Measurements from ENCODE around the gene CCDC152. TPM values are rescaled to one million over a fixed set of nuclear protein-coding genes. Genes with fewer than 3 reads are reported as not detected.

CCDC152 gene
- total RNA-seq, 4 donors from 2014 or later = 0.16 to 1.2 (median 1.1) TPM

- H3K4me1 ChIP-seq = no peaks in the 10 kb centered on the region
- TF ChIP-seq POLR2AphosphoS5 (IDR thresholded peaks at IDR 0.05) (no peak), POLR2A (IDR thresholded peaks at IDR 0.05) (no peak), EP300 (IDR thresholded peaks at IDR 0.05) (no peak), CTCF (IDR thresholded peaks at IDR 0.05) (no peak)
- no peaks in the 10 kb centered on the region for H3K36me3 ChIP-seq
- H3K4me3 ChIP-seq = no peak overlapping the region
- H3K27me3 ChIP-seq = no peaks in the 10 kb centered on the region
- H3K9me3 ChIP-seq = no peaks in the 10 kb centered on the region
- WGBS, 2 donors (ENCODE audit: low coverage in 1 of 2) = 57 to 84% methylated on average over 1 to 2 of the region's 5 CpGs
- no peak overlapping the region for H3K27ac ChIP-seq
- no peak for ATAC-seq
Measured at GRCh38 chr5:42750507-42750906, 6.1 kb upstream of the CCDC152 start.

GRCh38 chr5:42751044-42751443 lies 5.6 kb upstream of the CCDC152 start:
- TF ChIP-seq POLR2A (IDR thresholded peaks at IDR 0.05) = no peak
- no peak for TF ChIP-seq CTCF (IDR thresholded peaks at IDR 0.05)
- no peak for TF ChIP-seq EP300 (IDR thresholded peaks at IDR 0.05)

GRCh38 chr5:42753099-42753498 lies 3.5 kb upstream of the CCDC152 start:
- Histone ChIP-seq H3K4me3 (no peak overlapping the region), H3K27ac (no peak overlapping the region), H3K9me3 (no peaks in the 10 kb centered on the region), H3K27me3 (peaks cover 4% of the 10 kb centered on the region), H3K36me3 (no peaks in the 10 kb centered on the region), H3K4me1 (no peaks in the 10 kb centered on the region)
- 87 to 94% methylated on average over 3 of the region's 3 CpGs for WGBS, 2 donors (ENCODE audit: low coverage in 1 of 2)
- TF ChIP-seq POLR2A (IDR thresholded peaks at IDR 0.05) = no peak
- TF ChIP-seq CTCF (IDR thresholded peaks at IDR 0.05) = no peak
- TF ChIP-seq EP300 (IDR thresholded peaks at IDR 0.05) = no peak
- no peak for TF ChIP-seq POLR2AphosphoS5 (IDR thresholded peaks at IDR 0.05)
- no peak for ATAC-seq

More at GRCh38 chr5:42751044-42751443, 5.6 kb upstream of the CCDC152 start:
- Histone ChIP-seq H3K9me3 (no peaks in the 10 kb centered on the region), H3K27me3 (no peaks in the 10 kb centered on the region), H3K4me1 (no peaks in the 10 kb centered on the region), H3K27ac (no peak overlapping the region), H3K36me3 (no peaks in the 10 kb centered on the region), H3K4me3 (no peak overlapping the region)
- ATAC-seq = no peak
- 61 to 75% methylated on average over 5 of the region's 5 CpGs for WGBS, 2 donors (ENCODE audit: low coverage in 1 of 2)

- Histone ChIP-seq H3K9me3 (no peaks in the 10 kb centered on the region), H3K36me3 (no peaks in the 10 kb centered on the region), H3K27ac (no peak overlapping the region), H3K4me3 (no peak overlapping the region), H3K4me1 (no peaks in the 10 kb centered on the region), H3K27me3 (peaks cover 4% of the 10 kb centered on the region)
- ATAC-seq = no peak
- 70 to 85% methylated on average over 2 of the region's 2 CpGs for WGBS, 2 donors (ENCODE audit: low coverage in 1 of 2)
- TF ChIP-seq CTCF (IDR thresholded peaks at IDR 0.05) = no peak
- no peak for TF ChIP-seq EP300 (IDR thresholded peaks at IDR 0.05)
- no peak for TF ChIP-seq POLR2AphosphoS5 (IDR thresholded peaks at IDR 0.05)
- no peak for TF ChIP-seq POLR2A (IDR thresholded peaks at IDR 0.05)
Measured at GRCh38 chr5:42759456-42759855, 2.8 kb downstream of the CCDC152 start.

- no peaks in the 10 kb centered on the region for H3K9me3 ChIP-seq
- no peak for ATAC-seq
- no peak overlapping the region for H3K27ac ChIP-seq
- peaks cover 4% of the 10 kb centered on the region for H3K27me3 ChIP-seq
- no peaks in the 10 kb centered on the region for H3K36me3 ChIP-seq
- no peaks in the 10 kb centered on the region for H3K4me1 ChIP-seq
- TF ChIP-seq EP300 (IDR thresholded peaks at IDR 0.05) (no peak), POLR2A (IDR thresholded peaks at IDR 0.05) (no peak), POLR2AphosphoS5 (IDR thresholded peaks at IDR 0.05) (no peak), CTCF (IDR thresholded peaks at IDR 0.05) (no peak)
- 76 to 85% methylated on average over 3 to 4 of the region's 4 CpGs for WGBS, 2 donors (ENCODE audit: low coverage in 1 of 2)
- no peak overlapping the region for H3K4me3 ChIP-seq
Measured at GRCh38 chr5:42760426-42760825, 3.8 kb downstream of the CCDC152 start.
